Heart right ventricle (tissue), 16 donors: Measurements from ENCODE around the gene RPL26. TPM values are rescaled to one million over a fixed set of nuclear protein-coding genes. Genes with fewer than 3 reads are reported as not detected.
A peak's percentile ranks its signal among the peaks of the same experiment; 100 is the strongest.

ENCODE experiments used
- ATAC-seq, 8 donors: fragments of 200-7000 bp; cut with Tn5 transposase; one replicate each; pipeline ENCODE4 v1.9.1; 2020; ENCODE audit warnings: mild to moderate bottlenecking in 8 of 8, moderate library complexity in 8 of 8, moderate number of reproducible peaks in 1 of 8
- DNase-seq, 2 donors: peaks; one replicate each; pipeline ENCODE4 v3.0.0-alpha.2; 2020
- H3K27ac ChIP-seq, 10 donors: fragments of 200-600 bp; sonication (generic) in 2 of 10; one replicate each; pipeline versions ENCODE4 v1.5.0 to v1.8.0; 2020 to 2022; ENCODE audit warnings: mild to moderate bottlenecking in 3 of 10
- H3K27me3 ChIP-seq, 7 donors: fragments of 200-600 bp; one replicate each; pipeline ENCODE4 v1.8.0; 2021 to 2022; ENCODE audit warnings: mild to moderate bottlenecking in 2 of 7
- H3K36me3 ChIP-seq, 9 donors: fragments of 200-600 bp; sonication (generic) in 1 of 9; one replicate each; pipeline versions ENCODE4 v1.5.0 to v1.8.0; 2020 to 2022; ENCODE audit warnings: mild to moderate bottlenecking in 2 of 9
- H3K4me1 ChIP-seq, 9 donors: fragments of 200-600 bp; sonication (generic) in 1 of 9; one replicate each; pipeline versions ENCODE4 v1.5.0 to v1.8.0; 2020 to 2022; ENCODE audit warnings: mild to moderate bottlenecking in 4 of 9
- H3K4me3 ChIP-seq, 10 donors: fragments of 200-600 bp; sonication (generic) in 2 of 10; one replicate each; pipeline versions ENCODE4 v1.5.0 to v1.8.0; 2020 to 2022; ENCODE audit warnings: mild to moderate bottlenecking in 7 of 10, moderate library complexity in 2 of 10
- H3K9me3 ChIP-seq, 11 donors: fragments of 200-600 bp in 10 of 11; sonication (generic) in 2 of 11; one replicate each; pipeline versions ENCODE4 v1.5.0 to v1.8.0; 2013 to 2022; ENCODE audit warnings: mild to moderate bottlenecking in 2 of 11, control low read depth in 1 of 11, moderate library complexity in 1 of 11
- CTCF ChIP-seq, 9 donors: fragments of 200-600 bp; sonication (generic) in 2 of 9; IDR thresholded peaks; one replicate each; pipeline versions ENCODE4 v1.5.0 to v1.8.0; 2021 to 2022; ENCODE audit warnings: antibody characterized with exemption in 9 of 9, mild to moderate bottlenecking in 5 of 9, moderate library complexity in 1 of 9
- WGBS, 2 donors: extraction: QIAGEN DNeasy Blood & Tissue Kit; methylation state at CpG; one replicate each; pipeline ENCODE4 v1.1.7; 2013; ENCODE audit warnings: inconsistent platforms in 1 of 2; 5-methylcytosine and 5-hydroxymethylcytosine counted together
- intact Hi-C, 10 donors: fragments of 100-400 bp; cut with DNase I; formaldehyde crosslinking; loops; one replicate each; pipeline versions ENCODE4 v1.11.1 to v1.14.2; 2022
- polyA plus RNA-seq, 2 donors: library from polyadenylated mRNA; stranded (reverse); fragments of 200-250 nt; gene quantifications; one replicate each; pipeline ENCODE4 v1.2.3, GENCODE V29; 2013
- total RNA-seq, 10 donors: library from RNA; stranded (reverse); fragmentation: NEBNext Ultra II Directional in 3 of 10; extraction: Animal tissue kit (Norgen Biotek cat#: 25700) in 3 of 10; gene quantifications; one replicate each; pipeline versions ENCODE4 v1.2.1 to v1.2.4, GENCODE V29; 2021 to 2023
- donor health status: Arrhythmogenic right ventricular cardiomyopathy.
- donor health status: ischemic (EF 13 %, LVEDD 7.1; RV severe dilation, severe dysfunction).
- donor health status: healthy with polysubstance abuse.
- donor health status: DM: no; HTN: yes; CAD: no.
- donor health status: DM: no; HTN: no; CAD: no.
- donor health status: ischemic (EF 25% LVEDD 6.9; RV normal size, moderate dysfunction).
- donor health status: ischemic (EF 25% LVEDD 5.7; RV mildly dilated, moderate dysfunction).
- donor health status: healthy.
- donor health status: DM: yes; HTN: yes; CAD: no.
- donor health status: Ischemic cardiomyopathy.
- donor health status: ischemic (EF 35%, LVEDD 5.7; RV mildly dilated, moderate dysfunction).
- donor health status: nonischemic (EF 11% LVEDD 7.7; RV severe dilation, severe dysfunction).
- donor health status: DM: yes; HTN: yes; CAD: no.
- donor health status: PGD.
- donor health status: ischemic (EF 29% LVEDD 5.4; RV normal size, mild dysfunction).
- donor health status: nonischemic (EF 23%, LVEDD 6.1; RV moderate dilation, normal function).

RPL26 gene
- total and polyA plus RNA-seq, 12 donors: 890 to 4,129 (median 1,028) TPM

GRCh38 chr17:8426094-8426720, 43.2 kb upstream of the RPL26 start:
- no peaks in the 10 kb centered on the region for H3K27me3 ChIP-seq
- intact Hi-C loops: no loop called here
- DNase-seq (no peak), ATAC-seq (no peak)
- H3K4me3 ChIP-seq: no peak overlapping the region
- peaks cover 0 to 22% (median 4%) of the 10 kb centered on the region in 9 donors for H3K4me1 ChIP-seq
- TF ChIP-seq CTCF (IDR thresholded peaks at IDR 0.05): no peak
- no peaks in the 10 kb centered on the region for H3K36me3 ChIP-seq
- 76 to 79% methylated on average over 6 of the region's 6 CpGs for WGBS, 2 donors
- peaks cover 0 to 8% (median 0%) of the 10 kb centered on the region in 11 donors for H3K9me3 ChIP-seq
- H3K27ac ChIP-seq: no peak overlapping the region

GRCh38 chr17:8421571-8421970, 38.6 kb upstream of the RPL26 start:
- Histone ChIP-seq H3K4me1 (peaks cover 6 to 57% (median 13%) of the 10 kb centered on the region in 9 donors), H3K27ac (peak overlapping the region in 2 of 10 donors; percentile 66 to 80), H3K9me3 (peaks cover 0 to 9% (median 0%) of the 10 kb centered on the region in 11 donors), H3K36me3 (no peaks in the 10 kb centered on the region), H3K27me3 (no peaks in the 10 kb centered on the region), H3K4me3 (no peak overlapping the region)
- ATAC-seq (peak in 1 of 8 donors; percentile 55), DNase-seq (no peak)
- intact Hi-C loops: no loop called here
- WGBS, 2 donors: 52 to 64% methylated on average over 3 of the region's 3 CpGs
- no peak for TF ChIP-seq CTCF (IDR thresholded peaks at IDR 0.05)

- H3K27me3 ChIP-seq: peaks cover 0 to 6% (median 0%) of the 10 kb centered on the region in 7 donors
- intact Hi-C loops: no loop called here
- no peaks in the 10 kb centered on the region for H3K36me3 ChIP-seq
- peaks cover 6 to 57% (median 13%) of the 10 kb centered on the region in 9 donors for H3K4me1 ChIP-seq
- H3K9me3 ChIP-seq: peaks cover 0 to 9% (median 0%) of the 10 kb centered on the region in 11 donors
- peak overlapping the region in 8 of 10 donors; percentile 6 to 80 (median 48) for H3K27ac ChIP-seq
- no peak overlapping the region for H3K4me3 ChIP-seq
- 27 to 31% methylated on average over 5 of the region's 5 CpGs for WGBS, 2 donors
- DNase-seq: peak; percentile 31 to 82
- no peak for TF ChIP-seq CTCF (IDR thresholded peaks at IDR 0.05)
- ATAC-seq: peak; percentile 82 to 96 (median 91)
Observed at GRCh38 chr17:8420041-8420934, 37.3 kb upstream of the RPL26 start.

- WGBS, 2 donors: 64 to 65% methylated on average over 1 of the region's 1 CpG
- TF ChIP-seq CTCF (IDR thresholded peaks at IDR 0.05): no peak
- no peak for ATAC-seq
- Histone ChIP-seq H3K9me3 (peaks cover 0 to 4% (median 0%) of the 10 kb centered on the region in 11 donors), H3K27me3 (peaks cover 0 to 13% (median 0%) of the 10 kb centered on the region in 7 donors), H3K4me3 (no peak overlapping the region), H3K36me3 (no peaks in the 10 kb centered on the region), H3K4me1 (peaks cover 6 to 57% (median 13%) of the 10 kb centered on the region in 9 donors), H3K27ac (peak overlapping the region in 2 of 10 donors; percentile 66 to 80)
- intact Hi-C loops: loop anchor here in 6 of 10 donors (10.0 kb wide), 3 partner anchors 55 to 475 kb away; no protein-coding TSS in a partner anchor
- no peak for DNase-seq
Observed at GRCh38 chr17:8419305-8419704, 36.3 kb upstream of the RPL26 start.
